AG09309 (cell line): ENCODE data around the gene ZP1.
A peak's percentile ranks its signal among the peaks of the same experiment; 100 is the strongest.

Experiments used
- DNase-seq: peaks from one replicate; pipeline ENCODE4 v3.0.0-alpha.2; 2010; ENCODE audit warnings: low read depth
- H3K4me3 ChIP-seq: 2 replicates; pipeline ENCODE4 v1.5.1; 2011; ENCODE audit warnings: mild to moderate bottlenecking, low read depth, low read length, moderate library complexity; ENCODE audit not compliant: control insufficient read depth
- CTCF ChIP-seq: IDR thresholded peaks from 2 replicates; pipeline ENCODE4 v1.5.1; 2011; ENCODE audit warnings: mild to moderate bottlenecking, low read depth, low read length, inconsistent platforms; ENCODE audit not compliant: insufficient read depth, control insufficient read depth; ENCODE audit errors: missing control alignments

Gene ZP1

DNA sequence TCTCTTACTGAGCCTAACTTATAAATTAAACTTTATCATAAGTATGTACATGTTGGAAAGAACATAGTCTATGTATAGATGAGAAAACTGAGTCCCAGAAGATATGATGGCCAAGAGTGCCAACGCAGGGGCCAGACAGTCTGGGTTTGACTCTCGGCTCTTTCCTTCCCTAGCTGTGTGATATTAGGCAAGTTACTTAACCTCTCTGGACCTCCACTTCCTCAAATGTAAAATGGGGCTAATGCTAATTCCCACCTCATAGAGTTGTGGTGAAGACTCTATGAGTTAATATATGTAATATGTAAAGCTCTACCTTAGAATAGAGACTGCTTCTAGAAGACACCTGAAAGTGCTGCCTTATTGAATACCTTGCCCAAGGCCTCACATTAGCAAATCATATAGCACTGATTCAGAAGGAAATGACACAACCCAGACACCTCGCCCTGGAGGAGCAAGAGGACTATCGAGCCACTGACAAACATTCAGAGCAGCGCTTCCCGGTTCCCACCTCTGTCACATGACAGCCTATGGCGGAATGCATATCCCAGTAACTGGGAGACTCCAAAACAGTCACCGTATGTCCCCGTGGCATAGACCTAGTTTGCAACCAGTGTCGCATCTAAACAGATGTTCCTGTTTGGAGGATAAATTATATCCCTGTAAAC, 36.7 kb upstream of the ZP1 start:
- H3K4me3 ChIP-seq: no peak overlapping the region
- TF ChIP-seq CTCF: no peak
- DNase-seq: no peak

DNA sequence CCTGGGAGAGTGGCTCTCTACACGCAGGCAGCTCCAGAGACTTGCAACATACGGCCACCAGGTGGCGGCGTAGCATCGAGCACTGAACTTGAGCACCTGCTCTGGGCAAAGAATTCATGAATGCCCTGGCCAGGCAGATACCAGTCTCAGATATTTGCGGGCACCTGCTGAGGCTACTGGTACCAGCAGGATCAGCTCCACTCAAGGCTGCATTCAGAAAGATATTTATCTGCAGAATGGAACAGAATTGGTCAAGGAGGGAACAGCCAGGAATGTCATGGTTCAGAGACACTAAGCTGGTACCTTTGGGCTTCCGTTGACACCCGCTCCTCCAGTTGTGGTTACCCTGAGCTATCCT, 36.2 kb upstream of the ZP1 start:
- H3K4me3 ChIP-seq: no peak overlapping the region
- peak; percentile 95 for TF ChIP-seq CTCF
- DNase-seq: peak; percentile 21

- no peak overlapping the region for H3K4me3 ChIP-seq
- TF ChIP-seq CTCF: no peak
Measured at GRCh38 chr11:60831501-60832079, 35.8 kb upstream of the ZP1 start.

DNA sequence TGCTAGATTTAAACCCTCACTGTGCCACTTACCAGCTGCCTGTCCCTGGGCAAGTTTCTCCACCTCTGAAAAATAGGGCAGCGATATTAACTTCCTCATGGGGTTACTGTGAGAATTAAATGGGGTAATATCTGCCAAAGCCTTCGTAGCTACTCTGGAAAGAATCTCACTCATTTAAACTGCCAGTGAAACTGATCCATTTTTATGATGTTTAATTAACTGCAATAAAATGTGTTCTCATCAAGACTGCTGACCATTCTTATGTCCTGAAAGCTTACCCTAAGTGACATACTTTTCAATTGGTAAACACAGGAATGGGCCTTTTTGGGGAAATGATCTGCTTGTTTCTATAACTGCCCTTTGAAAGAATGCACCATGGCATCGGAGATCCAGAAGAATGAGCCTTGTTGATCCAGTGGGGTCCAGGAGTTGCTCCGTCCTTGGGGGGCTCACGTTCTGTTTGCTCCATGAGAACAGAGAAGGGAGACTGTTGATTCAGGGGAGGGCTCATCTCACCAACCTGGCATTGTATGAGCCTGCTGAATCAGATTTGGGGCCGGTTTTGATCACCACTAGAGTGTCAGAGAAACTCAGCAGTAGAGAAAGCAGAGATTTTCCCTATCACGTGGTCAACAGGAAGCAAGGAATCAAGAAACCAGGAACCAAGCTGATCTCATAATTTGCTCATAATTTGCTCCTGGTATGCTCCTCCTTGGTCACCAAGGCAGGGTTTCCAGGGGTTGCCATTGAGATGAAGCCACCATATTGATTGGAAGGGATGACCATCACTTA, 32.4 kb upstream of the ZP1 start:
- no peak overlapping the region for H3K4me3 ChIP-seq
- no peak for TF ChIP-seq CTCF
- no peak for DNase-seq

More at GRCh38 chr11:60831501-60832079, 35.8 kb upstream of the ZP1 start:
- peak; percentile 44 for DNase-seq

- DNase-seq: no peak
- no peak overlapping the region for H3K4me3 ChIP-seq
- no peak for TF ChIP-seq CTCF
Measured at GRCh38 chr11:60835534-60835846, 31.9 kb upstream of the ZP1 start.

GRCh38 chr11:60836866-60837515, 30.4 kb upstream of the ZP1 start:
- no peak overlapping the region for H3K4me3 ChIP-seq
- no peak for TF ChIP-seq CTCF
- no peak for DNase-seq
